GM21390 (cell line): ENCODE results near the gene SERPINA4.
"Not testable (repeated sequence)": the region's sequence is repeated elsewhere in the genome, so short reads cannot be mapped to it uniquely, and the experiment has no call there.

ENCODE experiments used
- ATAC-seq: cut with Tn5 transposase; IDR thresholded peaks from one replicate; pipeline ENCODE4 v1.9.1; 2021; ENCODE audit not compliant: unreplicated experiment

The SERPINA4 gene

DNA sequence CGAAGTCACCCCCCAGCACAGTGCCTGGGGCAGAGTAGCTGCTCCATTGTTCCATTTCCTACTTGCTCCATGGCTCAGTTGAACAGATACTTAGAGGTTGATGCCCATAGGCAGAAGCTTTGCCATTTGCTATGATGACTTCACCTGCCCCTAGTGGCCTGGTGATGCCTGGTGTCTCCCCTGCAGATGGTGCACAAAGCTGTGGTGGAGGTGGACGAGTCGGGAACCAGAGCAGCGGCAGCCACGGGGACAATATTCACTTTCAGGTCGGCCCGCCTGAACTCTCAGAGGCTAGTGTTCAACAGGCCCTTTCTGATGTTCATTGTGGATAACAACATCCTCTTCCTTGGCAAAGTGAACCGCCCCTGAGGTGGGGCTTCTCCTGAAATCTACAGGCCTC lies 30.6 kb downstream of the SERPINA4 start:
- no peak for ATAC-seq

DNA sequence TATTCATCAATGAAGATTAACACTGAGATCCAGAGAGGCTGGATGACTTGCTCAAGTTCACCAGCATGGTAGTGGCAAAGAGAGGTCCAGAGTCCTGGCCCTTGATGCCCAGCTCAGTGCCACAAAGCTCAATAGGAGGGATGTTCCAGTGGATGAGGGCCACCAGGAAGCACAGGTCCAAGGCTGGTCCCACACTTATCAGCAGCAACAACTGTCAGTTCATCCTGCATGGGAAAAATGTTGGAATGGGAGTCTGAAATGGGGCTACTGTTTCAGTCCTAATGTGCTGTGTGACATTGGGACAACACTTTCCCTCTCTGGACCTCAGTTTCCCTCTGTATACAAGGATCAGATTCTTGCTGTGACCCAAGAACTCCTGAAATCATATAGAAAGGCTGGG lies 31.2 kb downstream of the SERPINA4 start:
- ATAC-seq: no peak

DNA sequence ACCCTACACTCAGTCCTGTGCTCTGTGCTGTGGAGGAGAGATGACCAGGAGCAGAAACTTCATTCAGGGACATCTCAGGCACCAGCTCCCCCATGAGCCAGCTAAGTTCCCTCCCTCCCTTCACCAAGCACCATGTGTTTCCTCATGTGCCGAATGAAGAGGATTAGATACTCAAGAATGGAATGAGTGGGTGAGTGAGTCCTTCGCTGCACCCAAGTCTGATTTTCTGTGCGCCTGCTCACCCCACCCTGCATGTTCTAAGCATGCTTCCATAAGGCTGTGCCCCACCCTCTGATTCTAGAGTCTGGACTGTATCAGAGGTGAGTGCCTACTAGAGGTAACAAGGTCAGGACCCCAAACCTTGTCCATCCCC lies 32.1 kb downstream of the SERPINA4 start:
- no peak for ATAC-seq

DNA sequence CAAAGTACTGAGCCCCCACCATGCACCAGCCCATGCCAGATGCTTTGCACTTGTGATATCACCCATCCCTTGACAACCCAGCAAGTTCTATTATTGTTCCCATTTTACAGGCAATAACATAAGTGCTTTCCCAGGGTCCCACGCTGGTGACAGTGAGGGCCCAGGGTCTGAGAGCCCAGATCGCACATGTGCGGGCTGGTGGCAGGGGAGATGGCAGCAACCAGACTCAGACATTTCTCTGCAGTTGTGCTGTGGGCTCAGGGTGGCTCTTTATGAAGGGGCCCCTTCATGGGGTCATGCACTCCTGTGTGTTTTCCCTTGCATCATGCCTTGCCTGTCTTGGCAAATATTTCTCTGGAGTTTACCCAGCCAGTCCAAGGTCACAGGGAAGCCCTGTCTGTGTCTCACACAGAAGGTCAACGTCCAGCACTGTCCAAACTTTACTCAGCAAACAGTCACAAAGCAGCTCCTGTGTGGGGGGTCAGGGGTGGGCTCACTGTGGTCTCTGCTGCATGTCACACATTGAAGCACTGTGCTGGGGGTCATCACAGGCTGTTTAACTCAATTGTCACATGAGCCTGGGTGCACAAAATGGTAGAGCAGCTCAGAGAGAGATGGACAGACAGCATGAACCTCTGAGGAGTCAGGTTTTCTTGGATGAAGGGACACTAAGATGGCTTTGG lies 32.6 kb downstream of the SERPINA4 start:
- no peak for ATAC-seq

DNA sequence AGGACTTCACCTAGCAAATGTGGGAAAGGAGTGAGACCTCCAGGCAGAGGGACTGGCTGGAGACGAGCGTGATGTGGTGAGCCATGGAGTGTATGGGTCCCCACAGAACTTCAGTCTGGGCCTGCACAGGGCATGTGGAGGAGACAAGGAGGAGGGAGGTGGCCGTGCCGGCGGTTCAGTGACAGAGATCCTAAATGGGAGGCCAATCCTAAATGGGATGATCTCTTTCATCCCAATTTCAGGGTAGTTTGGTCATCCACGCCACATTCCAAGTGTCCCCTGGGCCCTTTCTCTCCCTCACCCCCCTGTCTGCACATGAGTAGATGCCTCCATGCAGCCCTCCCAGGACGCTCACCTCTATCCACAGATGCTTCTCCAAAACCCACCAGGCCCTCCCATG lies 33.2 kb downstream of the SERPINA4 start:
- ATAC-seq: no peak

DNA sequence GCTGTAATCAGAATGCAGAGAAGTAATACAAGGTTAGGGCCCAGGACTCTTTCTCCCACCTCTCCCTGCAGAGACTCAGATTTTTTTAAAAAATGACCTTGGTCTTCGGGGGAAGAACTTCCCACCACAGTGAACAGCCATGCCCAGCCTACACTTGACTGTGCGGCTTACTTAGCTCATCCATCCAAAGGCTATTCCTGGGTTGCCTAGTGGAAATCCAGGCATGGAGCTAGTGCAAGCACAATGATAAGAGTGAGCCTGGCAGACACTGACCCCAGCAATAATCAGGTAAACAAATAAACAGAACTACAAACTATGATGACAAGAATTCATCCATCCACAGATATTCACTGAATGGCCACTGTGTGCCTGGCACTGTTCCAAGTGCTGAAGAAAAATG lies 34.7 kb downstream of the SERPINA4 start:
- ATAC-seq: no peak

DNA sequence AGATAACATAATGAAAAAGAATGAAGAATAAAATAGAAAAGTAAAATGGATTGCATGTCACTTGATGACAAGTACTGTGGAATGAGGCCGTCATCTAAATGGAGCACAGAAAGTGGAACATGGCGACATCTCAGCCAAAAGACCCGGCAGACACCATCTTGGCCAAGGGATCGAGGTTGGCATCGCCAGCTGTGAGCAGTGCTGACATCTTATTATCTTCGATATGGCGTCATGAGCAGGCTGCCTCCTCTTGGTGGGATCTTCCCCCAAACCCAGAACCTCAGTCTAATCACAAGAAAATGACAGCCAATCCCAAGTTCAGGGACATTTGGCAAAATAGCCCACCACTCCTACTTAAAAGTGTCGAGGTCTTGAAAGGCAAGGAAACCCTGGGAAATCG lies 35.1 kb downstream of the SERPINA4 start:
- ATAC-seq: no peak

DNA sequence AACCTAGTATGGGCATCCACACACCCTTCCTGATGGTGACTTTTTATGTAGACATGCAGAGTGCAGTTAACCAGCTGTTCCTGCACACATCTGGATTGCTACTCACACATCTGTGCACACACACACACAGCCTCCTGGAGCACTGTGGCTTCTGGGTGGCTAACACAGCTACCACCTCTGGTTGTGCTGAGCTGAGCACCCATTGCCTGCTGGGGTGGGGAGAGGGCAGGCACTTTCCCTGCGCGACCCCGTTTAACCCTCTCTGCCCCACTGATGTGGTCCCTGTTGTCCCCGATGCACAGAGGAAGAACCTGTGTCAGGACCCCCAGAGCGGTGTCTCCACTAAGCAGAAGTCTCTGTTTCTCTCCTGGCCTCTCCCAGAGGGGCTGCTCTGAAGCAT lies 36.5 kb downstream of the SERPINA4 start:
- ATAC-seq: no peak

DNA sequence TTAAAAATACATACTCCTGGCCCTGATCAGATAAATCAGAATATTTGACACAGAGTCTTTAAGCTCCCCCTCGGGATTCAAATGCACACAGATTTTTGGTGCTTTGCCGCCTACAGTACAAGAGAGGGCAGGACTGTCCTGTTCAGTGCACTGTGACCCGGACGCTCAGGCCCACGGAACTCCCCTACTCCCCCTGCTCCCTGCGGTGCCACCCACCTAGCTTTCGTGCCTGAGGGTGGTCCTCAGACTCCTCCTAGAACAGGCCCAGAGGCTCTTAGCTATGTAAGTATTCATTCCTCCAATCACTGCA lies 37.2 kb downstream of the SERPINA4 start:
- no peak for ATAC-seq

DNA sequence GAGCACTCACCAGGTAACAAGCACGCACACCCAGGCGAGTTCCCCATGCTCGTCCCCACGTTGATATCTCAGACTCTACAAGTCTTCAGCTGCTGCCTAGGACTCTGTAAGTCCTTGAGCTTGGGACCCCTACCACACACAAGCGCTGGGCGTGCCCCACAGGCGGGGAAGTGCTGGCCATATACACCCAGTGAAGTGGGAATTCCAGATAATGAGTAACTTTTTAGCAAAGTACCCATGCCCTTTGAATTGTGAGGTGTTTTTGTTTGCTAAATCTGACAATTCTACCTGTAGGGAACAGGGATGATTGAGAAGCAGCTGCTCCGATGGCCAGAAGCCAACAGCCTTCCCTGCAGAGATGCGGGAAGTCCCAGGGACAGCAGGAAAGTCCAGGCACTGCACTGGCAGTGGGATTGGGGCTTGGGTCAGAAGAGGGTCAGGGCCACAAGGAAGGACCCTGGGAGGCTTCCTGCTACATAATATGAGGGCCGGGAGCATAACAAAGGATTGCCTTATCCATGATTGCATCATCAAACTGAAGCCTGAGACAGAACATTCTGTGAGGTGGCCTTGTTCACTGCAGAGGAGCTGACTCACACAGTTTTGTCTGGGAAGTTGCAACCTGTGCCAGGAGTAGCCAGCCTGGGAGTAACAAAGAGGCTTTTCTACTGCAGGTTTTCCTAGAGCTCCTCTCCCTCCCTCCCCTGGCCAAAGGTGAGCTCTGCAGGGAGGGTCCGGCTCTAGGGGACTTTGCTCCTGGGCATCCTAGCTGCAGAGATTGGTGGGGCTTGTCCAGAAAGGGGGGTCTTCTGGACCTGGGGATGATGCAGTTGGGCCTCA lies 37.8 kb downstream of the SERPINA4 start:
- no peak for ATAC-seq

DNA sequence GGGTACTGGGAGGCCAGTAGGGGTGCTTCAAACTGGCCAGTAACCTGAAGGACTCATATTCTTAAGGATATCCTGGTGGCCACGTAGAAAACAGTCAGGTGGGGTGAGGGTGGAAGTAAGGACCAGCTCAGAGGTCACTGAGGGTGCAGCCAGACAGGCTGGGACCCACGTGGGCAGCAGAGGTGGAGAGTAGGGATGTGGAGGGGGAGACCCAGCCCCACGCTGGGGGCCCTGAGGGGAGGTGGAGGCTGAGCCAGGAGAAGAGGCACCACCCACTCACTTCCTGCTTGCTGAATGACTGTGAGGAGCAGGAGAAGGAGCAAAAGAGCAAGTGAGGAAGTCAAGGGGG lies 38.4 kb downstream of the SERPINA4 start:
- no peak for ATAC-seq

DNA sequence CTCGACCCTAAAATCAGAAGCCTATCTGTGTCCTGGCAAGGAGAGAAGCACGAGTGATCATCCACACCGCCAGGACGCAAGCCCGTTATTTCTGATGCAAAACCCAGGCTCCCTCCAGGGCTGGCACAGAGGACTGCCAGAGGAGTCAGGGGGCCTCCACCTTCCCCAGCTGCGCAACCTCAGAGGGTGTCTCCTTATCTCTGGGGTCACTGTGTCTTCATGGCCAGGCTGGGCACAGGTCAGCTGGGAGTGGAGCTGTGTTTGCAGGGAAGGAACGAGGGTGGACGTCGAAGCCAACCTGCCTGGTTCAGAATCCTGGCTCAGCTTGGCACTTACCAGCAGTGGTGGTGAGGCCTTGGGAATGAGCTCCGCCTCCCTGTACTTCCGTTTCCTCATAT lies 38.9 kb downstream of the SERPINA4 start:
- no peak for ATAC-seq

DNA sequence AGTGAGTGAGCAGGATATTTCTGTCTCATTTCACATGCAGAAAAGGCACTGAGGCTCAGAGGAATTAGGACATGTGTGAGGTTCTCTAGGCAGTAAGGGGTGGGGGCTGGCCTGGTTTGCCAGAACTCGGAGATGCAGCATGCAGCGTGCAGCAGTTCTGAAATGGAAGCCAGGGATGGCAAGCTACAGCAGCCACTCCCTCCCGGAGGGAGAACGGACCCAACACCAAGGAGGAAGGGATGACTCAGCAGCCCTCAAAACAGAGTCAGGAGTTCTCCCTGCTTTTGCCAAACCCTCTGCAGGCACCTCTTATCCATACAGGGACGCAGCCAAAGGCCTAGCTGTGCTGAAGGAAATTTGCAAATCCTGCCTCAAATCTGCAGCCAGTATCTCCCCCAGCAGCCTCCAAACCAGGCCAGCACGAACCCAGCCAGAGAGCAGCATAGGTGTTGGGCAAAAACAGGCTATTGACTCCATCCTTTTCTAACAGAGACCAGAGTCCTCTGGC lies 40.7 kb downstream of the SERPINA4 start:
- no peak for ATAC-seq

DNA sequence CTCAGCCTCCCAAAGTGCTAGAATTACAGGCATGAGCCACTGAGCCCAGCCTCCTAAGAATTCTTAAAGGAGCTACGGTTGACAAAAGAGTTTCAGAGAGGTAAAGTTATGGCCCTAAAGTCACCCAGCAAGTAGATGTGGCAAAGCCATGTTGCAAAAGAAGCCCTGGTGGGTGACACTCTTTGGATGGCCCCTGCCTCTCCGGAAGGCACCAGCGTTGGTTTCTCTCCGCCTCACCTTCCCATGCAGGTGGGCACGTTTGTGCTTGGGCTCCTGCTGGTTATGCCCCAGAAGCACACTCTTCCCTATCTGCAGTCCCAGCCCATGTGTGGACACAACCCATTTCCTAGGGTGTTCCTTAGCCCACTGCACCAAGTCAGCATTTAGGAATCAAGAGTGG lies 41.5 kb downstream of the SERPINA4 start:
- no peak for ATAC-seq

DNA sequence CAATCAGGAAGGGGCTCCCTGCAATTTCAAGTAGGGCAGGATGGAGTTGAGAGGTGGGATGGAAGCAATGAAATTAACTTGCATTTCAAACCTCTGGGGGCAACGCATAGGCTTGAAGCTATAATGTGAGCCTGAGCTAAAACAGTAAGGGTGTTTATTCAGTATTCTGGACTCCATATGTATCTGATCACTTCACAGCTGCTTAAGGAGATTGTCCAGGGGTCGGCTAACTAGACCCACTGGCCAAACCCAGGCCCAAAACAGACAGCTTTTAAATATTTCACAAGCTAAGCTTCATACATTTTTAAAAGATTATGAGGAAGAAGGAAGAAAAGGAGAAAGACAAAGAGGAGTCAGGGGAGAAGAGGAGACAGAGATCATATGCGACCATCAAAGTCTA lies 44.1 kb downstream of the SERPINA4 start:
- ATAC-seq: no peak

DNA sequence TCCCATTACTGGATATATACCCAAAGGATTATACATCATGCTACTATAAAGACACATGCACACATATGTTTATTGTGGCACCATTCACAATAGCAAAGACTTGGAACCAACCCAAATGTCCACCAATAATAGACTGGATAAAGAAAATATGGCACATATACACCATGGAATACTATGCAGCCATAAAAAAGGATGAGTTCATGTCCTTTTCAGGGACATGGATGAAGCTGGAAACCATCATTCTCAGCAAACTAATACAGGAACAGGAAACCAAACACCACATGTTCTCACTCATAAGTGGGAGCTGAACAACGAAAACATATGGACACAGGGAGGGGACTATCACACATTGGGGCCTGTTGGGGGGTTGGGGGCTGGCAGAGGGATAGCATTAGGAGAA lies 47.7 kb downstream of the SERPINA4 start:
- not testable (repeated sequence) for ATAC-seq

DNA sequence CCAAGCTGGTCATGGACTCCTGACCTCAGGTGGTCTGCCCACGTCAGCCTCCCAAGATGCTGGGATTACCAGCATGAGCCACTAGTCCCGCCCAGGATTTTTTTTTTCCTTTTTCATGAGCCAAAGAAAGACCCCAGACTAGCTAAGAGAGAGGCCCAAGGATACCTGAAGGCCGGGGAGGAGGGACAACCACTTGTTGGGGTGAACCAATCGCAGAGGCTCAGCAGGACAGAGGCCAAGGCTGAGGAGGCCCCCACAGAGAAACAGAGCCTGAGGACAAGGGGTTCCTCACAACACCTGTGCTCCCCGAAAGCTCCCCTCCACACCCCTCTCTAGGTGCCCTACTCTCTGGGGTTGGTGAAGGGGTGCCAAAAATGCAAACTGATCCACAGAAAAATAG lies 49.9 kb downstream of the SERPINA4 start:
- ATAC-seq: no peak

DNA sequence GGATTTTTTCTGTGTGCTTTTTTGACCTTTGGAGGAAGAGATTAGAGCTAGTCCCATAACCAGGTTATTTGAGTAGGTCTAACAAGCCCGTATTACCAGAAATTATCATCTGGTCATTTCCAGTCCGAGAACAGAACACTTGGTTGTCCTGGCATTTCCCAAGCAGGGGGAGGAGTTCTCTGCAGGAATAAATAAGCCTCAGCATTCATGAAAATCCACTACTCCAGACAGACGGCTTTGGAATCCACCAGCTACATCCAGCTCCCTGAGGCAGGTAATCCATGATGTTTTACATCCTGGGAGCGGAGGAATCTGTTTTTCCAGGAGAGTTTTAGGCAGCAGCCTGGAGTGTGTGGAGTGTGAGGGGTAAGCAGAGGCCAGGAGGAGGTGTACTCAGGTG lies 50.9 kb downstream of the SERPINA4 start, which contains the start of gene SERPINA3:
SERPINA3 (plus strand) TSS at position 218 of the 400 bp plus-strand sequence. CDS start 2,051 bp downstream, outside the sequence.
- ATAC-seq: no peak

DNA sequence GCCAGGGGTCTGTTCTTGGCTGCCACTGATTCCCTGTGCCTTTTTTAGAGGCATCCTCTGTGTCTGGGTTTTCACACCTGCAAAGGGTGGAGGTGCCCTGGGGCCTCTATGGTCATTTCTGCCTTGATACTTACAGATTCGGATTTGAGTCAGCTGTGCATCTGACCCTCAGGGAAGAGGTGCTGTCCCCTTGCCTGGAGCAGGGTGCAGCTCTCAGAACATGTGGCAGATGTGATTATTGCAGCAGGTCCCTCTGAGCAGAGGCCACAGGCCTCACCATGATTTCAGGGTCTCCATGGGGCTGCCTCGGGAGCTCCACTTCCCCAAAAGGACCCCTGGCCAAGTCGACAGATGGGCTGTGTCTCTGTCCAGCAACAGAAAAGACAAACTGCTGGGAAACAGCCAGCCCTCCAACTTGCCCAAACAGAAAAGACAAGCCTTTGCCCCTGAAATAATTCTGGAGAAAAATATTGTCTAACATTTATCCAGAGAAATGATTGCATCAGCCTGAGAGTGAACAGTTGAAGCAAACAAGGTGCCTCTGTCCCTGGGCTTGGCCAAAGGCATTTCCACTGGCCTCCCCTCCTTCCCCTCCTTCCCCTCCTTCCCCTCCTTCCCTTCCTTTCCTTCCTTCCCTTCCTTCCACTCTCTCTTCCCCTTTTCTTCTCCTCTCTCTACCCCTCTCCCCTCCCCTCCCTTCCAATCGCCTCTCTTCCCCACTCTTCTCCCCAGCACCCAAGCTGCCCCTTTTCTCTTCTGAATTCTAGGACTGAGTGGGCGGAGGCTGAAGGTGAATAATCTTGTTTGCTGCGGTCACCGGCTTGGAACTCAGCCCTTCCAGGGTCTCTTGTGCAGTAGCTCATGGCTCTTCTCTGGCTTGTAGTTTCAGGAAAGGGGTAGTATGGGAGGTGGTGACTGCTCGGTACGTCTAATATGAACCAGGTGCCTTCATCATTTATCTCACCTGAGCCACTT lies 51.6 kb downstream of the SERPINA4 start:
- no peak for ATAC-seq

DNA sequence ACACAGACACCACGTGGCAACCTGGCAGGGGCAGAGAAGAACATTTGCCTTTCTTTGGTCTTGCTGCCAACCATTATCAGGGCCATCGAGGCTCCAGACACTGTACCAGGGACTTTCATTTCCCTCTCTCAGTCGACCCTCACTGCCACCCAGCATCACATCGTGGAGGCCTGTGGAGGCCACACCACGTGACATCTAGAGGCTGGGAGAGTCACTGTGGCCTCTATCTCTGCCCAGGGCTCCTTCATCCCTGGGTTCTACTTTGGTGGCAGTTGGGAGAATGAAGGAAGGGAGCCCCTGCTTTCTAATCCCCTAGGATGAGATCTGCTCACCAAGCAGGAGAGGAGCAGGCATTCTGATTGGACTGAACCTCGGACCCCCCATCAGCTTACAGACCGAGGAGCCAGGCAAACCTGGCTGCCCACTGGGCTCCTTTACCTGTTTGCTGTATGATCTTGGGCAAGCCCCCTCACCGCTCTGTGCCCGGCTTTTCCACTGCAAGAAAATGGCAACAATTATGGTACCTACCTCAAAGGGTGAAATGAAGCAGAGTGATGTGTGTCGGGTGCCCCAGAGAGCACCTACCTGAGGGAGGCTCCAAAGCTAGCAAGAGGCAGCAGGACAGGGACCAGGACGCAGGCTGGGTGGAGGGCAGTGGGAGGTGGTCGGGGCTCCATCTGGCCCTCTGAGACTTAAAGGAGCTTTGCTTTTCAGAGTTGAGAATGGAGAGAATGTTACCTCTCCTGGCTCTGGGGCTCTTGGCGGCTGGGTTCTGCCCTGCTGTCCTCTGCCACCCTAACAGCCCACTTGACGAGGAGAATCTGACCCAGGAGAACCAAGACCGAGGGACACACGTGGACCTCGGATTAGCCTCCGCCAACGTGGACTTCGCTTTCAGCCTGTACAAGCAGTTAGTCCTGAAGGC lies 52.7 kb downstream of the SERPINA4 start:
- ATAC-seq: no peak
